Measurements from ENCODE around the gene RO60.

- TF ChIP-seq CTCF (IDR thresholded peaks at IDR 0.05) = no peak
- no peak for TF ChIP-seq EZH2 (IDR thresholded peaks at IDR 0.05; ENCODE audit: borderline replicate concordance, insufficient read depth, low read depth, low read length, poor library complexity, severe bottlenecking)
Measured at GRCh38 chr1:193060938-193061337, 1.5 kb downstream of the RO60 start.
